Activated CD8-positive, alpha-beta memory T cell treated with anti-CD3 and anti-CD28 coated beads, Interleukin-2, amount 50 U/mL, for 1 hour (primary cell): Measurements from ENCODE around the gene SEBOX.

ENCODE experiments used
- DNase-seq: peaks from one replicate; pipeline ENCODE4 v3.0.0-alpha.2; 2020; ENCODE audit errors: extremely low read depth

The SEBOX gene, protein sequence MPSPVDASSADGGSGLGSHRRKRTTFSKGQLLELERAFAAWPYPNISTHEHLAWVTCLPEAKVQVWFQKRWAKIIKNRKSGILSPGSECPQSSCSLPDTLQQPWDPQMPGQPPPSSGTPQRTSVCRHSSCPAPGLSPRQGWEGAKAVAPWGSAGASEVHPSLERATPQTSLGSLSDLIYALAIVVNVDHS

DNA sequence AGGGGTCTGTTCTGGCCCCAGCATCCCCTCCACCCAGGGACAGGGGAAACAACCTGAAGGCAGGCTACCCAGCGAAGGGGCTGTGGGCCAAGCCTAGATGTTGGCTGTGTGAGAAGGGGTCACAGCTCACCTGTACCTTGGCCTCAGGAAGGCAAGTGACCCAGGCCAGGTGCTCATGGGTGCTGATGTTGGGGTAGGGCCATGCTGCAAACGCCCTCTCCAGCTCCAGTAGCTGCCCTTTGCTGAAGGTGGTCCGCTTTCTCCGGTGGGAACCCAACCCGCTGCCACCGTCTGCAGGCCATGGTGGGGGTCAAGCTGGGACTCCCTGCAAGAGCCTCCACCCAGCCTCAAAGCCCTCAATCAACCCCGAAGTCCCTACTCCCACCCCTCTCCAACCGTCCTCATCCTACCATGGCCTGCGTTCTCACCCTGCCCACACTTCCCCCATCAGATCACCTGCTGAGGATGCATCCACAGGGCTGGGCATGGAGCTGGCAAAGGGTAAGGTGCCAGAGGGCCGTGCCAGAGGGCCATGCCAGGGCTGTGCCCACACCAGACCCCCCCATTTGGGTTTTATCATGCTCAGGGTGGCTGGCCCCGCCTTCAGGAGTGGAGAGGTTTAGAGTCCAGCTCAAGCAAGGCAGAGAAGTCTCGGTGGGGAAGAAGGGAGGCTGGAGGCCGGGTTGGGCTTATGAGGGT lies at the start of gene SEBOX:
SEBOX (minus strand) TSS at position 535 of the 699 bp plus-strand sequence; CDS start at position 487, 48 bp downstream.
- DNase-seq, result no peak

DNA sequence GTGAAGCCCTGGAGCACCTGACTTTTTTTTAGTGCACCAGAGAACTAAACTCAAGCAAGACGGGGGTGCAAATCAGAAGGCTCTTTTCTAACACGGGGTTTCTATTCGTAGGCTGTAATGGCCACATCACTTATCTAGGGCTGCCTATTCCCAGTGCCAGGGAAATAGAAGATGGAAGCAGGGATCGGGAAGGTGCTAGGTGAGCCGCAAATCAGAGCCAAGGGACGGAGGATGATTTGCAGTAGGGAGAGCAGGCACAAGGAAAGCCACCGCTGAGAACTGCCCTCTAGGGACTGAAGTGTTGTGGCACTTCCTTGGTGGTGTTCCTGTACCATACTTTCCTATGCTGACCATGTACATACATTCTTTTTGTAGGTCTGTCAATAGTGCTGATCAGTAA lies 48.8 kb upstream of the SEBOX start:
- DNase-seq, result no peak

DNA sequence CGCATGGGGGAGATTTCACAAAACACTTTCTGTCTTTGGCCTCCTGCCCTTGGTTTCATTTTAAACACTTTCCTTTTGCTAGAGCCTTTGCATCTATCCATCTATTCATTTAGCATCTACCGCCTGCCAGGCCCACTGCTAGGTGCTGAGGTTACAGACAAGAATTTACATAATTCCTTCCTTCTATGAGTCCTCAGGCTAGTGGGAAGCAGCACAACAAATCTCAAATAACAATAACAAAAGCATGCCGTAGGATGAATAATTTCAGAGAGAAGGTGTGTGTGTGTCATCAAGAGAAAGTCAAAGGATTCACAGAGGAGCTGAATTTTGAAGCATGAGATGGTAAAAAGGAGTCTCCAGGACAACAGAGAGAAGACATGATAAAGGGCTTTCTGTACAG lies 47.1 kb upstream of the SEBOX start:
- DNase-seq, result no peak

DNA sequence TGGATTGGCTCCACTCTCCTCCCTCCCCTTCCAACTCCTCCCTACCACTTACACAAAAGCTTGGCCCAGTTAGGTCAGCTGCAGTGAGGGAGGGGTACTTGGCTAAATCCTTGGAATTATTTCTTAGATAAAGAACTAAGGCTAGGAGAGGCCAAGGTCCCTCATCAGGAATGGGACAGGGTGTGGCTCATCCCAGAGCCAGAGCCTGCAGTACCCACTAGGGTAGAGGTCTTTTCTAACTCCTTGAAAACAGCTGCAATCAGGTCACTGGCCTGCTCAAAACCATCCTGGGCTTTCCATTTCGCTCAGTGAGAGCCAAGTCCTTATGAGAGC lies 42.9 kb upstream of the SEBOX start:
- no peak for DNase-seq

DNA sequence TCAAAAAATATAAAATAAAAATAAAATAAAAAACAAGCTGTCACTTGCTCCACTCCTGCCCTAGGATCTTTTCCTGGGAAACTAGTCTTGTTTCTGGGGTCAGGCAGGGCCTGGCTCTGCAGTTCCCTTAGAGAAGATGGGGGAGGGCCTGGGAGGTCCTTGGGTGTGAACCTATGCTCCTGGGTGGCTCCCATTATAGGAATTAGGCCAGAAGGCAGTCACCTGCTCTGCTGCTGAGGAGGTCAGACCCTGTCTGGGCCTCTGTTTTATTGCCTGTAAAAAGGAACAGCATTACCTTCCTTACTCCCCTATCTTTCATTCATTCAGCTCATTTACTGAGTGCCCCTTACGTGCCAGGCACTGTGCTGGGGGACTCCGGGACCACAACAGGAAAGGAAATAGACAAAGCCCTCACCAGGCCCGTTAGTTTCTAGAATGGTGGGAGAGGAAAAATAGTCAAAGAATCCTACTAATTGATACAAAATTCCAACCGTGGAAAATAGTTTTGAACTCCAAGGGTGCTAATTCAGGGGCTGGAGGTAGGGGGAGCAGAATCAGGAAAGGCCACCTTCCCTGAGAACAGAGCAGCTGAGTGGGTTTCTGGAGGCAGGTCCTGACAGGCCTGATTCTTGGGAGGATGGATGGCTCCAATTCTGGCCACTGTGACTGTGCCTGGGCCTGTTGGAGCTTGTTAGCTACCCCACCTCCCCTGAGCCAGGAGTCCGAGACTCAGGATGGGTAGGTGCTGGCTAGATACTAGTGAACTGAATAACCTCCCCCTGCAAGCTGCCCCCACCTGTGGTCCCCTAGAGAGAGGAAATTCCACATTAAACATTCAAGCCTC lies 42.4 kb upstream of the SEBOX start:
- DNase-seq, result no peak

DNA sequence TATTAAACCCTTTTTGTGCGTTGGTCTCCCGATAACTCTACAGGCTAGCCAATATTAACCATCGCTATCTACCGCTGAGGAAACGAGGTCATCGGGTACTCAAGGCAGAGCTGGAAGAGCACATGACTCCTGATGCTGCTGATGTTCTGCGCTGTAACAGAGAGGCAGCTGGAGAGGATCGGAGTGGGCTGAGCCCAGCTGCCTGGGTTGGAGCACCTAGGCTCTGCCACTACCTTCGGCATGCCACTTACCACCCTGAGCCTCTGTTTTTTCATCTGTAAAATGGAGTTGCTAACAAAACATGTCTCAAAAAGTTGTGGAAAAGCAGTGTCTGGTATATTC lies 41.4 kb upstream of the SEBOX start:
- DNase-seq, result no peak

DNA sequence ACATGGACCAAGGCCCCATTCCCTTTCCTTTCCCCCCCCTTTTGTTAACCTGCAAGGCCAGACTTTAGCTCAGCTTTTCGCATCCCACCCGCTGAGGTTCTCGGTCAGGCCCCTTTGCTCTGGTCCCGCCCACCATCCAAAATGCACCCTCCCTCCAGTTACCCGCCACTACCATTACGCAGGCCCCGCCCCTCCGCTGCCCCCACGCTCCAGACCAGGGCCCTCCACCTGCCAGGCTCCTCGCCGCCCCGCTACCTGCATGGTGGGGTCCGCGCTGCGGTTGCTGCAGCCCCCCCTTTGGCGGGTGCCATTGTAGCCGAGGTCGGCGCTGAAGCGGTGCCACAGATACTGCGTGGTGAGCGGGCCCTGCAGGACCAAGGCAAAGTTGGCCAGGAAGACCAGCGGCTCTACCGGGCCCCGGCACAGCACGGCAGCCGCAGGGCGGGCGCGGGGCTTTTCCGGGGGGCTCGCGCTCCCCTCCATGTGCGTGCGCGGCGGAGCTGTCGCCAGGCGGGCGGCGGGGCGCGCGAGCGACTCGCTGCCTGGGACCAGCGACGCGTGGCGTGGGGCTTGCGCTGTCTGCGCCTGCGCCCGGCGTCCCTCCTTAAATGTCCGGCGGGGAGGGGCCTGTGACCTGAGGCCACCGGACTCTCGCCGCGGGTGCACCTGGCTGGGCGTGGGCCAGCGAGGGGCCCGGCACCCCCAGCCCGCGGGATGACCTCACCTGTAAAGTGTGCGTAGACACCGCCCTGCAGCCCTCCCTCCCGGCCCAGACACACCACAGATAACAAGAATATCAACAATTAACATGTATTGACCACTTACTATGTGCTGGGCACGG lies 40.9 kb upstream of the SEBOX start, which contains the start of gene SLC46A1:
SLC46A1 (minus strand) TSS at position 581 of the 841 bp plus-strand sequence; CDS start at position 483, 98 bp downstream.
- DNase-seq, result no peak

DNA sequence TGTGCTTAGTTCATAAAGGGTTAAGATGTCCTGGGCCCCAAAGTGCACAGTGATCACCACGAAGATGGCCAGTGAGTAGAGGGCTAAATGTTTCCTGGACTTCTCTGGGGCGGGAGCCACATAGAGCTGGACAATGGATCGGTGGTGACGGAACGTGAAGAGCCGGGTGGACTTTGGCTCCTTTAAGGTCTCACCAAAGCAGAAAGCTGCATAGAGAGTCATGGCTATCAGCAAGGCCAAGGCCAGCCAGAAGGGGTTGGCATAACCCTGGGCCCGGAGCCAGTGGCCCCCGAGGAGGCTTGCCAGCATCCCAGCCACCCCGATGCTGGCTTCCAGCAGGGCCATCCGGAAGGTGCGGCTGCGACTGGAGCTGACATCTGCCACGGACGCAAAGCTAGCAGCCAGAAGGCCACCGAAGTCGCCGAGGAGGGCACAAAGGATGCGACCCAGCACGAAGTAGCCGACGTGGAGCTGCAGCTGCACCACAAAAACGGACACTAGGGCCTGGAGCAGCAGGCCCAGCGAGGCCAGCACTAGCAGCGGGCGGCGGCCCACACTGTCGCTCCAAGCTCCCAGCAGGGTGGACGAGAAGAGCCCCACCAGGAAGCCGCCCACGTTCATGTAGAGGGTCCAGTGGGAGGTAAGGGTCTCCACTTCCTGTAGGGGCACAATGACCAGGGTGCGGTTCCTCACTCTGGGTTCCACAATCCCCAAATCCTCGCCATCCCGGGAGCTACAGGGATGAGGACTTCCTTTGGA lies 40.0 kb upstream of the SEBOX start:
- no peak for DNase-seq

DNA sequence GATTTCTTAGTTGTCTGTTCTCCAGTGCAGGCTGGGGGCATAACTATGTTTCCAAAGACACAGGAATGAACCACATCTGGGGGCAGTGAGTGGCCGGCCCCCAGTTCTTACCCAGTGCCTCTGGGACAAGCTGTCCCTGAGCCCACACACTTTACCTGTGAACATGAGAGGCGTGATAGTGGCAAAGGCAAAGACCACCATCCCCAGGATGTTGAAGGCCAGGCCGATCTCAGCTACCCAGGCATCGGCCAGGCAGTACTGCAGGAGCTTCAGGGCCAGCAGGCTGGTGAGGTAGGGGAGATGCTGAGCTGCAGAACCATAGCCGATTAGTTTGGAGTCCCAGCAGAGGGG lies 39.4 kb upstream of the SEBOX start:
- DNase-seq, result no peak

DNA sequence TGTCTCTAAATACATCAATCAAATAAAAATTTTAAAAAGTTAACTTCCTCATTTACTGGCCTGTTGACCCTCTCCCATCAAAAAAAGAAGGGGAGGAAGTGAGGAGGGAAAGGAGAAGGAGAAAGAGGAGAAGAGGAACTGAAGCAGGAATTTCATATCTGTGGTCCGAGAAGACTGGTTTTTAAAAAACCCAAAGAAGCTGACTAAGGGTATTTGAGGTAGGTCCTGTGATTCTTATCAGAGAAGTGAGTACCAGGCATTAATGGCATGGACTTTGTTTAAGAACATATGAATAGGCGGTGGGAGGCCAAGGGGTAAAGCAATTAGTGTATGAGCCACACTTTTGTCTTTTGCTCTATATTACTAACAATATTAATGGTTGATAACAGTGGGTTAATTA lies 39.0 kb upstream of the SEBOX start:
- no peak for DNase-seq

DNA sequence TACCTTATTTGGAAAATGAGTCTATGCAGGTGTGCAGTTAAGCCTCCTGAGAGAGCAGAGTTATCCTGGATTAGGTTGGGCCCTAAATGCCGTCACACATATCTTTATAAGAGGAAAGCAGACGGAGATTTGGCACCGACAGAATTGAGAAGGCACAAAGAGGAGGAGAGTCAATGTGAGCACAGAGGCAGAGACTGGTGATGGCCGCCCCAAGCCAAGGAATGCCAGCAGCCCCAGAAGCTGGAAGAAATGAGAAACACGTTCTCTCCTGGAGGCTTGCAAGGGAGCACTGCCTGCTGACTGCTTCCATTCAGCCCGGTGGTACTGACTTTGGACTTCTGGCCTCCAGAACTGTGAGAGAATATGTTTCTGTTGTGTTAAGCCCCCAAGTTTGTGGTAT lies 37.8 kb upstream of the SEBOX start:
- DNase-seq, result no peak

DNA sequence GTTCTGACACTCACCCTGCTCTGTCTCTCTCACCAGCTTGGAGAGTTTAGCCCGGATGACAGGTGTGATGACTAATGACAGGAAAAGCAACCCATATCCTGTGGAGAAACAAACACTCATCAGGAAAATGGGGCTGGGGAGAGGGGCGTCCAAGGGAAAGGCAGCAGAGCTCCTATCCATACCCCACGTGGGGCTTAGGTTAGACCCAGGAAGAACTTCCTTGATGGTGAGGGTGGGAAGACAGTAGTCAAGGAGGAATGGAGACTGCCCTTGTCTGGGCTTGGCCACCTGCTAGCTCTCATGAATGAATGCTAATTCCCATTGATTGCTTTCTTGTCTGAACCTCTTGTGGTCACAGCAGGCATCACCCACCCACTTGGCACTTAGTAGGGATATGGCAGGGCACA lies 37.2 kb upstream of the SEBOX start:
- no peak for DNase-seq

DNA sequence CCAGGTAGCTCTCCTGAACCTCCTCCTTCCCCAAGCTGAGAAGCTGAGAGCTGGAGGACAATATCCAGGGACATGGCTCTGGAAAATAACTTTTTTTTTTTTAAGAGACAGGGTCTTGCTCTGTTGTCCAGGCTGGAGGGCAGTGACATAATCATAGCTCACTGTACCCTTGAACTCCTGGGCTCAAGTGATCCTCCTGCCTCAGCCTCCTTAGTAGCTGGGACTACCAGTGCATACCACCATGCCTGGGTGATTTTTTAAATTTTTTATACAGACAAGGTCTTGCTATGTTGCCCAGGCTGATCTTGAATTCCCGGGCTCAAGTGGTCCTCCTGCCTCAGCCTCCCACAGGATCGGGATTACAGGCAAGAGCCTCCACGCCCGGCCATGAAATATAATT lies 34.8 kb upstream of the SEBOX start:
- no peak for DNase-seq

DNA sequence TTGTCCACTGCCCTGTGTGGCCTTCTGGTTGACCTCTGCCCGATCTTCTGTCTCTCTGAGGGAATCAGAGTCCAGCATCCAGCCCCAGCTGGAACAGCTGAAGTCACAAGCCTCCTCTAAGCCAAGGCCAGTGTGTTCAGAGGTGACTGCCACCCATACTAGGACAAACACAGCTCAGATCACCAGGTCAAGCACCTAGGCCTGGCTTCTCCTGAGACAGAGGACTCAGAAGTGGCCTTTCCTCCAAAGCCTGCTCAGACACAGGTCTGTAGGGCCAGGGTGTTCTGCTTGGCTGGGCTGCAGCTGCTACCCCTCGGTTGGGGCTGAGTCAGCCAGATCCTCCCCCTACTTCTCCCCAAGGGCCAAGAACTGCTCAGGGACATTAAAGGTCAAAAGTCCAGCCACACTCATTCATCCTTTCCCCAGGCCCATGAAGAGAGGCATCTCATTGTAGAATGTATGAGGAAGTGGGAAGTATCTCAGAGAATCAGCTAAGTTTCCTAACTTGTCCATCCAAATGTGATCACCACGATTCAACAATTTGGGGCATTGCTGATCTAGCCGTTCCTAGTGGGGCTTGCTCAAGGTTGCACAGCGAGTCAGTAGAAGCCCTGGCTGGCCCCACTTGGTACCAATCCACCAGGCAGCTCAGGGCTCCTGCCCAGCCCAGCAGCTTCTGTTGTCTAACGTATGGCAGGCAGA lies 33.4 kb upstream of the SEBOX start:
- DNase-seq, result no peak

DNA sequence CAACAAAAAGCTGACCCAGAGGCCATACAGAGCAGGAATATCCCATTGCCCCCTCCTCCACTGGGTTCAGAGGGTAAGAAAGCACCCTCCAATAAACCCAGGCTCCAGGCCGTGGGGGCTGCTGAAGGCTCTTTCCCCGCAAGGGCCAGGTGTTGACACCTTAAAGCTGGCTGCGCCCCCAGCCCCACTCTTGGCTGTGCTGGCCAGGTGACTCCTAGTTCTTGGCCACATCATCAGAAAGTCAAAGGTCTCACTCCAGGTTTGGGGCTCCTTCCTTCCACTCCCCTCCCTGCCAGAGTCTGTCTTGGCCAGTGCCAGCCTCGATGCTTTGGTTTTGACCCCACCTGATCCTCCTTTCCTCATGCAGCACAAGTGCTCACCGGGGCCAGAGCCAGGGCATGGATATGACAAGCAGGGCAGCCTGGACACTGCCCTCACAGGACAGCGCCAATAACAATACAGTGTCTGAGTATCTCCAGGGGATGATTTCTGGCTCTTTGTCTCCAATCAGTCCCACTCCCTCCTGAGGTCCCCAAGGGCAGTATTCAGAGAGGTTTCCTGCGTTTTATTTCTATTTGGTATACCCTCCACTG lies 32.8 kb upstream of the SEBOX start:
- DNase-seq, result no peak

DNA sequence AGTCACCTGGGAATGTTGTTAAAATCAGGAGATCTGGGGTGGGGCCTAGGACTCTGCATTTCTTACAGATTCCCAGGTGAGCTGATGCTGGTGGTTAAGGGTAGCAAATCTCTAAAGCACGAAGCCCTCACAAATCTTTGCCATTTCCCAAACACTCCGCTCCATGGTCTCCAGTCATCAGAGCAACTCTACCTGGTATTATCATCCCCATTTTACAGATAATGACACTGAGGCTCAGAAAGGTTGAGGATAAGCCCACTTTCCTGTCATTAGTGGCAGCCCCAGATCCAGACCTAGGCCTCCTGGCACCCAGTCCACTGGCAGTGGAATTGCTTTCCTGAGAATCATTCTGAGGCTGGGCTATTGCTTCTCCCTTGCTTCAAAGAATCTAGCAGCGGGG lies 32.3 kb upstream of the SEBOX start:
- DNase-seq, result no peak

DNA sequence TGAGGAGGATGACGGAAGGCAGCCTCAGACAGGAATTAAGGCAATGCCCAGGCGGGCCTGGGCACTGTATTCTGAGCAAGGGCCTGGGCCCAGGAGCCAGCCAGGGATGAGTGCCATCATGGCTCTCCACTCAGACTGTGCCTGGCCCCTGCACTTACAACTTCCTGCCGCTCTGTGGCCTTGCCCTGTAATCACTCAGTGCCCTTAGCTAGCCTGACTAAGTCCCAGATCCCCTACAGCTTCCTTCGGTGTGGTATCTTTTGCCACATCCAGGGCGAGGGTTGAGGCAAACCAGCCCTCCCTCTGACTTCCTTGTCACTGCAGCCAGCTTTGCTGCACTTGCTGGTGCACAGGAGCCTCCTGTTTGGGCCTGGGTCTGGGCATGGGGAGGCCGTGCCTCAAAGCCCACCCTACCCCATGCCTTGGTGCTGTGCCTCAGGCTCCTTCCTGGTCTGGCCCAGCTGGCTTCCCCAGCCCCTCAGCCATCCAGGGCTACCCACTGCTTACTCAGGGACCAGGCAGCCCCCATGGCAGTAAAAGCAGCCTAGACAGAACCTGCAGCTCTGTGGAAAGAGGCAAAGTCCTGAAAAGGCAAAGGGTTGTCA lies 31.7 kb upstream of the SEBOX start:
- DNase-seq, result no peak

DNA sequence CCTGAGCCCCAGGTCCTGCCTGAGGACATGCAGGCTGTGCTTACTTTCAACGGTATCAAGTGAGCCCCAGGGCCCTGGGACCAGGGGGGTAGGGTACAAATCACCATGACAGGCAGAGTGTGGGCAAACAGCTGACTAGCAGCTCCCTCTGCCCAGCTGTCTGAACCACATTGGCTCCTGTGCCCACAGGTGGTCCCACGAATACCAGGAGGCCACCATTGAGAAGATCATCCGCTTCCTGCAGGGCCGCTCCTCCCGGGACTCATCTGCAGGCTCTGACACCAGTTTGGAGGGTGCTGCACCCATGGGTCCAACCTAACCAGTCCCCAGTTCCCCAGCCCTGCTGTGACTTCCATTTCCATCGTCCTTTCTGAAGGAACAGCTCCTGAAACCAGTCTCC lies 31.0 kb upstream of the SEBOX start:
- no peak for DNase-seq

DNA sequence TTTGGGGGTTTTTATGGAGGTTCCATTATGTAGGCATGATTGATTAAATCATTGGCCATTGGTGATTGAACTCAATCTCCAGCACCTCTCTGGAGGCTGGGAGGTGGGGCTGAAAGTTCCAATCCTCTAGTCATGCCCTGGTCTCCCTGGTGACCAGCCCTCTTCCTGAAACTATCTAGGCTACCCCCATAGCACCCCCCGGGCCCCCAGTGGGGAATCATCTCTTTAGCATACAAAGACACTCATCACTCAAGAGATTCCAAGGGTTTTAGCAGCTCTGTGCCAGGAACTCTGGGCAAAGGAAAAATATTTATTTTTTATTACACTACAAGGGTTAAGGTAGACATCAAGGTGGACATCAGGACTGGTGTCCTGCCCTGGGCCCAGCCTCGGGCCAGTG lies 30.4 kb upstream of the SEBOX start:
- DNase-seq, result no peak
